Hematopoietic multipotent progenitor cell treated with erythropoietin and hydrocortisone succinate and interleukin-3 and kit ligand, for 6 days (in vitro differentiated cells): ENCODE data around the gene NUAK1.

Experiments
- DNase-seq: peaks from one replicate; pipeline ENCODE4 v3.0.0-alpha.2; 2015

Gene NUAK1

DNA sequence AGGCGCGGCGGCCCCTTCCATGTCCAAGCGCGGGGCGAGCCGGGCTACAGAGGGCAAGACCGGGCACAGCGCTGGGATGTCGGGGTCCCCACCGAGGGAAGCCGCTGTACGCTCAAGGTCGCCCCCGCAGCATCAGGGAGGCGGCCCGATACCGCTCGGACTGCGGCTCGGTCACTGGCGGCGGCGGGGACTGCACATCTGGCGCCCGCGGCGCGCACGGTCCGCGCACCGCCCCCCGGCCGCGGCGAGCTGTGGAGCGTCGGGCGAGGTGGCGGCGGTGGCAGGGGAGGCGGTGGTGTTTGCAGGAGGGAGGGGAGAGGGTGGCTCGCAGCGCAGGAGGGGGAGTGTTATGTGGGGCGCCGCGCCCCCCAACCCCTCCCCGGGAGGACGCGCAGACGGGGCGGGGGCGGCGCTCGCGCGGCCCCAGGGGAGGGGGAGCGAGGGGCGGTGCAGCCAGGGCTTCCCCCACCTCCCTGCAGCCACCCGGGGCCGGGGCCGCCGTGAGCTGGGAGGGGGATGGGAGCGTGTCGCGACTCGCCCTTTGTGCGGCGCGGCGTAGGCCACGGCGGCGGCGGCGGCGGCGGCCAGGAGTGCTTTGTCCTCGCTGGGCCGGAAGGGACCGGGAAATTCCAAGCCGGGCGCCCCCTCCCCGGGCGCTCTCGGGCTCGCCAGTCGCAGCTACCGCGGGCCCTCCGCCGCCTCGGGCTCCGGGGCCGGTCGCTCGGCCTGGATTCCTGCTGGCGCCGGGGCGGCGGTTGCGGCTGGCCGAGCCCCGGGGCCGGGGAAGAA, at the start of gene NUAK1:
Gene NUAK1 (minus strand): TSS at position 322 of the 789 bp plus-strand sequence. CDS start 301 bp downstream, at position 21.
- peak; percentile 5 for DNase-seq

- DNase-seq, result no peak
Observed at GRCh38 chr12:106188256-106188655, 49.5 kb upstream of the NUAK1 start.

DNA sequence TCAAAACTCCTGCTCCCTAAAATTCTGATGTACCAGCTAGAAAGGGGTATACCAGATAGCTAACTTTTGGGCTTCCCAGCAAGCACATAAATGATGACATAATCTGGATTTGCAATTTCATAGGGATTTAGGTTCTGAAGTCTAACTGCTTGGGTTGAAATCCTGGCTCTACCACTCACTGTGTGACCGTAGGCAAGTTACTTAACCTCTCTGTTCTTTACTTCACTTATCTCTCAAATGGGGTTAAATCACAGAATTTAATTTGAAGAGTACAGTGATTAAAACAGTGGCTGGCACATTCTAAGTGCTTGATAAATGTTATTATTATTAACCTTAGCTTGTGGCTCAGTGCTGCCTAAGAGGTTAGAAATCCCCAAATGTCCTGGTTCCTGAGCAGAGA, 49.1 kb upstream of the NUAK1 start:
- DNase-seq, result no peak

DNA sequence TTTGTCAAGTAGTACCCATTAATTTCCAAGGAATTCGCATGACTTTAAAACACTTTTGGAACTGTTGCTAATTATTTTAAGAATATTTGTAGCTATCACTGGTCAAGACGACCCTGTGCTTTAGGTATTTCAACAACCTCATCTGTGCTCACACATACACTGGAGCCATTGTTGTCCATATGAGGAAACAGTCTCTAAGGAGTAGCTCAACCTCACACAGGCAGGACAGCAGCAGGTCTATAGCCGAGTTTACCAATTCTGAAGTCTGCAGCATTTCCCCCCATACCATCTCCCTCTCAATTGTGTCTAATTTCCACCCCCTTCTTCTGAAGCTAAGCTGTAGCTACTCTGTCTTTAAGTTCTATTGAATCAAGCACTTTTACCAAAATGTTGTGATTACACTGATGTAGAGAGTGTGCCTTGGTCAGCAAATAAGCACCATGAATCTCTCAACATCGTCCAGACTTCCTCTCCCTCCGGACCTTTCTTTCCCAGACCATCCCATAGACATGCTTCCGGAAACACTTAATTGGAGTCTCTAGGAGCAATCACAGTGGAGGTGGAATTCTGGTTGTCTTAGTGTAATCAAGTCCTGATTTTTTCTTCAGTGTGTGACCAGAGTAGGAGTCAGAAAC, 48.5 kb upstream of the NUAK1 start:
- DNase-seq, result no peak

DNA sequence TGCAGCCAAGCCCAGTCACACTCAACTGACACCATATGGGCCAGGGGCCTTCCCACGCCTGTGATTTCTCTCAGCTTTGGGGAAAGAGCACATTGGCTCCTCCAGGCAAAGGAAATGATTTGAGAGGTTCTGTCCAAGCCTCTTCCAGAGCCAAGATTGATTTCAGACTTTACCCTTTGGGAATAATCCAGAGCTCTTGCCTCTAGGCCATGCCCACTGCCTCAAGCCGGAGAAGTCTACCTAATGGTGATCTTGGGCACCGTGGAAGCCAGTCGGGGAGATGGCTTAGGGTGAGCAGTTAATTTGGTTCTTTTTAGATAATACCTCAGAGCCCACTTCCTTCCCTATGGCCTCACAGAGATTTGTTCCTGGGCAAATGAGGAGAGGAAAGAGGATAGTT, 45.0 kb upstream of the NUAK1 start:
- no peak for DNase-seq

GRCh38 chr12:106181401-106182114, 42.8 kb upstream of the NUAK1 start:
- no peak for DNase-seq

GRCh38 chr12:106179086-106179485, 40.3 kb upstream of the NUAK1 start:
- DNase-seq, result no peak

GRCh38 chr12:106178562-106178961, 39.8 kb upstream of the NUAK1 start:
- no peak for DNase-seq

GRCh38 chr12:106176560-106176959, 37.8 kb upstream of the NUAK1 start:
- no peak for DNase-seq

DNA sequence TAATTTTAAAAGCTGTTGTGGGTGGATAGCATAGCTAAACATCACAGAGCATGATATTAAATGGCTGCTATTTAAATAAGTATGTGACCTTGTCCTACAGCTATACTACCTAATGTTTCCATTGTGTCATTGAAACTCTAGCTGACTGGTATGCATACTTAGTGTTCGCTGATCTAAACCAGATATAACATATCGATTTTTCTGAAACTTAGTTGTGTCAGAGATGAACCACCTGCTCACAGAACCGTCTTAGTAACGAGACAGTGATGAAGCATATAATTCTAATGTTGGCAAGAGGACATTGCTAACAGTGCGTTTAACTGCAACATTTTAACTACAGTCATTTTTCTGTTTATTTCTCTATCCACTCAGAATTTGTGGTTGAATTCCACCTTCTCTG, 36.1 kb upstream of the NUAK1 start:
- DNase-seq, result no peak

DNA sequence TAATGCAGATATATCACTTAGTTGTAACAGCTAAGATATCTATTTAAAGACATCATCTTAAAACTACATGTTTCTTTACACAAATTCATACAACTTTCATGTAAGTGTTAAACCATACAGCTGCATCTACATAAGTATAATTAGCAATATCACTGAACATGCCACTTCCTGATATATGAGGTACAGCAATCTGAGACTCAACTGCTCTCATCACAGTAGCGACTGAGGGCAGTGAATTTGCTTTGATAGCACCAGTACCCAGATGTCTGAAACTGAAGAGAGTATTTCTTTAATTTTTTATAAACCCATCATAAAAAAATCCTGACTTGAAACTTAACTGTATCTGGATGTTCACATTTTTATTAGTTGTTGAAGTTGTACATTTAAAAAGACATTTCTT, 34.7 kb upstream of the NUAK1 start:
- no peak for DNase-seq

GRCh38 chr12:106171117-106171750, 32.5 kb upstream of the NUAK1 start:
- no peak for DNase-seq

DNA sequence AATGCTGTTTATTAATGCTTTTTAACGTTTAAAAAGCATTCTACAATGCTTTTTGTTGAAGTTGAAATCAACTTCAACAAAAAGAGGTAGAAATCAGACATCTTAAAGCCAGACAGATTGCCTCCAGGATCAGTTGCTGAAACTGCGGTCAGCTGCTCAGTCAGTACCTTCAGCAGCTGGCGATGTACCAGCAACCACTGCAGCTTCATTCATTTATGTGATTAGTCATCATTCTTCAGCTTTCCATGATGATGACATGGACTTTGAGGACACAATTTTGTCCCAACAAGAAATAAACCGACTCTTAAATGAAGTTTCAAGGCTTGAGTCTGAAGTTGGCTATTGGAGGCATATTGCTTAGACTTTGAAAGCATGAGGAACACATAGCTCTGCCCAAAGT, 31.5 kb upstream of the NUAK1 start:
- DNase-seq, result no peak

- DNase-seq, result no peak
Observed at GRCh38 chr12:106163712-106164111, 25.0 kb upstream of the NUAK1 start.

- no peak for DNase-seq
Observed at GRCh38 chr12:106161491-106161890, 22.7 kb upstream of the NUAK1 start.

GRCh38 chr12:106160915-106161314, 22.2 kb upstream of the NUAK1 start:
- DNase-seq, result no peak

DNA sequence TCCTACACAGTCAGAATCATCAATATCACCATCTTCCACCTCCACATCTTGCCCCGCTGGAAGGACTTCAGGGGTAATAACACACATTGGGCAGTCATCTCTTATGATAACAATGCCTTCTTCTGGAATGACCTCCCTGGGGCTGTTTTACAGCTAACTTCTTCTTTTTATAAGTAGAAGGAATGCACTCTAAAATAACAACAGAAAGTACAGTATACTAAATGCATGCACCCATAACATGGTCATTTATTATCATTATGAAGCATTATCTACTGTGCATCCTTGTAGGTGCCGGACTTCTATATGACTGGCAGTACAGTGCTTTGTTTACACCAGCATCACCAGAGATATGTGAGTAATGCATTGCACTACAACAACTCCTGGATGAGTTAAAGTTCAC, 19.0 kb upstream of the NUAK1 start:
- DNase-seq, result no peak

- no peak for DNase-seq
Observed at GRCh38 chr12:106154751-106155273, 16.1 kb upstream of the NUAK1 start.

- no peak for DNase-seq
Observed at GRCh38 chr12:106152334-106152733, 13.6 kb upstream of the NUAK1 start.

DNA sequence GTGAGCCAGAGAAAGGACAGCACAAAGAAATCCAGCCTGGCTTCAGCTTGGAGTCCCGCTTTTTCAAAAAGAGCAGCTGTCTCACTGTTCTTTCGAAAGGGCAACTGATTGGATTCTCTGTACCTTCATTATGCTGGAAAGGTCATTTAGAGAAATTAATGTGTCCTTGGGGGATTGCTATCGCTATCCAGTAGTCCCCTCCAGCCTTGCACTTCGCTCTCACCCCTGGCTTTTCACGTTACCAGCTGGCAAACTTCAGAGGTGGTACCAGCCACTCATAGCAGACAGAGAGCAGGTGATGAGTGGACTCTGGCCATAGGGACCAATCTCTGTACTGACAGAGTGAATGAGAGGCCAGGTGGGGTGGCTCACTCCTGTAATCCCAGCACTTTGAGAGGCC, 11.8 kb upstream of the NUAK1 start:
- DNase-seq, result no peak

- peak; percentile 23 for DNase-seq
Observed at GRCh38 chr12:106149096-106149784, 10.5 kb upstream of the NUAK1 start.

DNA sequence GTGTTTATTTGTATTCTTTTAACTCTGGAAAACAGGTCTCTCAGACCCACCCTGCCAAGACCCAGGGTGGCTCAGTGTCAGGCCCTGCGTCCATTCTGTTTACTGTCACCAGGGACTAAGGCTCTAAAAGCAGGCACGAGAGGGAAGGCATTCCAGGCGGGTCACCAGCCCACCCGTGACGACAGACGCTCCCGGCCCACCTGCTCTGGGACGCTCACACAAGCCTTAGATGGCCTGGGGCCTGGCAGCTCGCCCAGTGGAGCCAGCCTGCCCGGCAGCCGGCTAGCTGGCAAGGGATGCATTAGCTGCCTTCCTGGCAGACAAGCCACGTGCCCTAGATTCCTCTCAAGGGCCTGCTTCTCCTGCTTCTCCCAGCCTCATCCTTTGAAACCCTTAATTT, 9.2 kb upstream of the NUAK1 start:
- no peak for DNase-seq

DNA sequence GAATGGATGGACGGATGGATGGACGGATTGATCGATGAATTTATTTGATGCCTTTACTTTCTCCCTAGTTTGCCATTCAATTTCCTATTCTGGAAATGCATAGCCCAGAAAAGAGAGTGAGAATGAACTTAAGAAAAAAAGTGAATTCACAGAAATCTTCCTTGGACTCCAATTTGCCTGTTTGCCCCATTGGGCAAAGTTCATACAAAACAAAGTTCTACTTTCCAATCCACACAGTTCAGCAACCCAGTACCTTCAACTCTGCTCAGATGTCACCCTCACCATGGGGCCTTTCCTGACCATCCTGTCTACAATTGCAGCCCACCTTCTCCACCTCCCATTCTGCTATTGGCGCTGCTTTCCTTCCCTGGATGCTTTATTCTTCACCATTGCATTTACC, 8.2 kb upstream of the NUAK1 start:
- no peak for DNase-seq
